Panc1 (cell line): ENCODE measurements around the gene IQCC.

Source experiments
- CTCF ChIP-seq: fragments of 450-650 bp; IDR thresholded peaks from 2 replicates; pipeline ENCODE4 v1.5.1; 2017; ENCODE audit warnings: mild to moderate bottlenecking
- POLR2AphosphoS5 ChIP-seq: IDR thresholded peaks from 2 replicates; pipeline ENCODE4 v1.6.1; 2012; ENCODE audit warnings: mild to moderate bottlenecking, low read depth, low read length, moderate library complexity
- SIN3A ChIP-seq: IDR thresholded peaks from 2 replicates; pipeline ENCODE4 v1.6.1; 2012; ENCODE audit warnings: low read depth, mild to moderate bottlenecking, low read length, moderate library complexity, borderline replicate concordance; ENCODE audit not compliant: insufficient read depth
- TCF7L2 ChIP-seq: IDR thresholded peaks from 2 replicates; pipeline ENCODE4 v1.6.1; 2011; ENCODE audit warnings: mild to moderate bottlenecking, low read depth, low read length, inconsistent platforms

GRCh38 chr1:32241001-32241763, 35.7 kb downstream of the IQCC start:
- TF ChIP-seq CTCF (peak; percentile 12; the same call in 1 of the 2 replicates), POLR2AphosphoS5 (no peak), TCF7L2 (0 out of 2 replicates have a peak, but pooled peaks have one; percentile 37), SIN3A (no peak)
